T47D (cell line): ENCODE measurements around the gene IRF5.
A peak's percentile ranks its signal among the peaks of the same experiment; 100 is the strongest.

Source experiments
- DNase-seq, 2 experiments: peaks; one replicate each; pipeline versions ENCODE4 v3.0.0 to v3.0.0-alpha.2; 2011 to 2012; ENCODE audit warnings: low read depth in 1 of 2, low spot score in 1 of 2
- JUND ChIP-seq: IDR thresholded peaks from 2 replicates; pipeline ENCODE4 v1.6.1; 2012; ENCODE audit warnings: low read depth
- in situ Hi-C: cut with HindIII; loops from 2 replicates; pipeline ENCODE4 v1.10.0; 2016; ENCODE audit warnings: low sequenced_read_pairs, low pct_unique_long_range_greater_than_20kb

IRF5 gene

DNA sequence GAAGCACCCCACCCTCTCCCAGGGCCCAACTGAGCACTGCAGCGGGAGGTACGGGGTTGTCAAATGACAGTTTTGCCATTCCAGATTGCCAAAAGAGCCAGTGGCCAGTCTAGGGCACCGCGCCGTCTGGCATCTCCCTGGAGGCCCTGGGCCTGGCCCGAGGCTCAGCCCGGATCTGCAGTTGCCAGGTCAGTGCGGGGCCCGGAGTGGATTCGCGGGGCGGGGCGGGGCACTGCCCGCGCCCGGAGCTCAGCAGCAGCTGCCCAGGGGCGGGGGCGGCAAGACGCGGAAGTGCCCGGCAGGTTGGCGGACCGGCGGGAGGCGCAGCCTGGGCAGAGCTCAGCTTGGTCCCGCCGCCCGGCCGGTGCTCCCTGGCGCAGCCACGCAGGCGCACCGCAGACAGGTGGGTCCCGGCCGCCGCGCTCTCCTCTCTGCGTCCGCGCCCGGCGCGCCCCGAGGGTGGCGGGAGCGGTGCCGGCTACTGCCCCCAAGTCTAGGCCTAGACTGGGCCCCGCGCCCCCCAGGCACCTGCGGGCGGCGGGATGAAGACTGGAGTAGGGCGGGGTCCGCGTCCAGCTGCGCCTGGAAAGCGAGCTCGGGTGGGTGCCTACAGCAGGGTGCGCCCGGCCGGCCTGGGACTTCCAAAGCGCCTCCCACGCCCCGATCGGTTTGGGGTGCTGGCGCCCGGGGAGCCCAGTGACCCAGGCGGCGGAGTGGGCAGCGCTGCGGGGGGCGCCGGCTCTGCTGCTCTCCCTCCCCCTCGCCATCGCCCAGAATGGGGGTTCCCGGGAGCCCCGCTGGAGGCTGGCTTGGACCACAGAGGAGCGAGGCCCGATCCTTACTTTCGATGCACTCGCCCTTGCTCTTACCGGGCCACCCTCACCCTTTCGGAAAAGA is at the start of gene IRF5:
TSS of gene IRF5 (plus strand) at position 281 of the 897 bp plus-strand sequence. CDS start 4,155 bp downstream, outside the sequence.
- peak; percentile 52 to 65 for DNase-seq
- no peak for TF ChIP-seq JUND
- in situ Hi-C loops, result no loop called here

DNA sequence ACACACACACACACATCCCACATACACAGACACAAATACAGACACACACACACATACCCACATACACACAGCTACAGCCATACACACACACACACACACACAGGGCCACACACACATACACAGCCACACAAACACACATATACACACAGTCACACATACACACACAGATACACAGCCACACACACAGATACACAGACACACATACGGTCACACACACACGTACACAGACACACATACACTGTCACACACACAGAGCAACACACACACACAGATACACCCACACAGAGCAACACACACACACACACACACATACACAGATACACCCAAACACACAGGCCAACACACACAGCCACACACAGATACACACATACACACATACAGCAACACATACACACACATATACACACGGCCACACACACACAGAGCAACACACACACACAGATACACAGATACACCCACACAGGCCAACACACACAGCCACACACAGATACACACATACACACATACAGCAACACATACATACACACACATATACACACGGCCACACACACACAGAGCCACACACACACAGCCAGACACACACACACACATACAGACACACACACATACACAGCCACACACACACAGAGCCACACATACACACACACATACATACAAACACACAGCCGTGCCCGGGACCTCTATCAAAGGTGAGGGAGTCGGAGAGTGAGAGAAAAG is 49.5 kb upstream of the IRF5 start:
- no peak for DNase-seq
- TF ChIP-seq JUND, result no peak
- in situ Hi-C loops, result no loop called here

DNA sequence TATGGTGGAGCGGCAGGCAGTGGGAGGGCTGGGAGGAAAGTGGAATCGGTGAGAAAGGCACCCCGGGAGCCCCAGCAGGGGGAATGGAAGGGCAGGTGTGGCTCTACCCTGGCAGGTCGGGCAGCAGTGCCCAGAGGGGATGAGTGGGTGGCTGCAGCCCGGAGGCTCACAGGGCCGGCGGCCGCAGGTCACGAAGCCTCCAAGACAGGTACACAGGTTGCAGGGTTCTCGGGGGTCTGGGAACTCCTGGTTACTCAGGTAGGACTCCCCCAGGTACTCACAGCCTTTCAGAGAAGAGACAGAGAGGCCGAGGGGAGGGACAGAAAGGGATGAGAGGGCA is 49.0 kb upstream of the IRF5 start:
- TF ChIP-seq JUND, result no peak
- no peak for DNase-seq
- in situ Hi-C loops, result no loop called here

- no peak for TF ChIP-seq JUND
- peak in 1 of 2 experiments; percentile 60 for DNase-seq
Measured at GRCh38 chr7:128889121-128889520, 48.6 kb upstream of the IRF5 start.

GRCh38 chr7:128890306-128891109 is 47.2 kb upstream of the IRF5 start:
- DNase-seq, result peak; percentile 35 to 86
- TF ChIP-seq JUND, result no peak
- in situ Hi-C loops, result no loop called here

More at GRCh38 chr7:128889121-128889520, 48.6 kb upstream of the IRF5 start:
- in situ Hi-C loops, result no loop called here

- DNase-seq, result peak in 1 of 2 experiments; percentile 63
- TF ChIP-seq JUND, result no peak
- in situ Hi-C loops, result no loop called here
Measured at GRCh38 chr7:128891110-128891941, 46.4 kb upstream of the IRF5 start.

DNA sequence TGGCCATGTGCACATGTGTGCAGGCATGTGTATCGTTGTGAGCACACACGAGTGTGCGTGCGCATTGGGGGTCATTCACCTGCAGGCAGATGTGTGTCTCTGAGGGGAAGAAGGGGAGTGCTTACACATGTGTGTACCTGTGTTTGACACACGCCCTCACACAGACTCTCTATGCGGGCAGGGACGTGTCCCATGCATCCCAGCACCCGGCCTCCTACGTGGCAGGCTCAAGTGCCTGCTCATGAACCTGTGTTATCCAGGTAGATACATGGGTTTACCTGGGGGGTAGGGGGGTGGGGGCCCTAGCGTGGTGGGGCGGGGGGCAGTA is 45.8 kb upstream of the IRF5 start:
- in situ Hi-C loops, result no loop called here
- no peak for DNase-seq
- TF ChIP-seq JUND, result no peak

DNA sequence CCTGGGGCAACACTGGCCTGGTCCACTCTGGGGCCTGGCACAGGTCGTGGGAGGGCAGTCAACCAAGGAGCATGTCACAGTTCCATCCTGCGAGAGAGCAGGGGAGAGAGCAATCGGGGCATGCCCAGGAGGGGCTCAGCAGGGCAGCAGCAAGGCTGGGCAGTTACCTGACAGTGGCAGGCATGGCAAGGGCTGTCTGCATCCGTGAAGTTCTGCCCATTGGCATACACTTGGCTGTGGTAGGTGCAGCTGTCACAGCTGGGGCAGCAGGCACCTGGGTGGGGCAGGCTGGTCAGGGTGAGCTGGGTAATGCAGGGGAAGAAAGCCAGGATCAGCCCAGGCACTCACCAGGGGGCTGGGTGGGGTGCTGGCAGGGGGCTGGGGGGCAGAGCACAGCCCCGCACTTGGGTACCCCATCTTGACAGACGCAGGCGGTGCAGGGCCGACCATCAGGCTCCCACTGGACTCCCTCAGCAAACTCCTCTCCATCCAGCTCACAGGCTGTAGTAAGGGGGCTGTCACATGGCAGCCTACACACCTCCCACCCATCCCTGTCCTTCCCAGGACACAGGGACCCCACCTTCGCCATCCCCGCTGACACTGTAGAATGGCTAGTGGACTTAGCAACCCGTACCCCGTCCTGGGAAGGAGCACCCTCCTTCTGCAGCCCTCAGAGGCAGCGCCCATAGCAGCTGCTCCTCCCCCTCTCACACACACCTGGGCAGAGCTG is 45.0 kb upstream of the IRF5 start:
- in situ Hi-C loops, result no loop called here
- no peak for DNase-seq
- no peak for TF ChIP-seq JUND

- no peak for TF ChIP-seq JUND
- no peak for DNase-seq
- in situ Hi-C loops, result no loop called here
Measured at GRCh38 chr7:128893251-128894100, 44.3 kb upstream of the IRF5 start.

GRCh38 chr7:128894101-128894440 is 43.7 kb upstream of the IRF5 start:
- no peak for TF ChIP-seq JUND
- in situ Hi-C loops, result no loop called here

DNA sequence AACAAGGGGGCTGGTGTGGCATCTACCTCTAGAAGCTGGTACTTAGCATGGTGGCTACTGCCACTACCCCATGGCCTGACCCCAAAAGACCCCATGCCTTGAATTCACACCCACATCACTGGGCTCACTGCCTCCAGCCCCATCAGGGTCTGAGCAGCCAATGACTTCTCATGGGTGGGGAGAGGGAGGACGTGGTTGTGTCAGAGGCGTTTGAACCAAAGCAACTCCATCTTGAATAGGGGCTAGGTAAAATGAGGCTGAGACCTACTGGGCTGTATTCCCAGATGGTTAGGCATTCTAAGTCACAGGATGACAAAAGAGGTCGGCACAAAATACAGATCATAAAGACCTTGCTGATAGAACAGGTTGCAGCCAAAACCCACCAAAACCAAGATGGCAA is 42.4 kb upstream of the IRF5 start:
- DNase-seq, result no peak
- no peak for TF ChIP-seq JUND
- in situ Hi-C loops, result no loop called here

More at GRCh38 chr7:128894101-128894440, 43.7 kb upstream of the IRF5 start:
- no peak for DNase-seq
